ENCODE measurements around the gene ILDR1.

DNA sequence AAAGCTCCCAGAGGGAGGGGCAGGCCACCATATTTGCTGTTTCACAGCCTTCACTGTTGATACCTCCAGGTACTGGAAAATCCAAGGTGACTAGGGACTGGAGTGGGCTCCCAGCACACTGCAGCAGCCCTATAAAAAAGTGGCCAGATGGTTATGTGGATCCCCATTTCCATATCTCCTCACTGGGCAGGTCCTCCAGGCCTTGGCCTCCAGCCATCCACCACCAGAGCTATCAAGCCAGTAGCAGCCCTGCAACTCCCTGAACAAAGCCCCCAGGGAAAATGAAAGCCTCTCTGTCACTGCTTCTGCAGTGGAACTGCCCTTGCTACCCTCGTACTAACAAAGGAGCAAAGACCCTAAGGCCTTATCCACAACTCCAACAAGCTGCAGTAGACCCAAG, 58.4 kb downstream of the ILDR1 start:
- TF ChIP-seq, protein P1, sequence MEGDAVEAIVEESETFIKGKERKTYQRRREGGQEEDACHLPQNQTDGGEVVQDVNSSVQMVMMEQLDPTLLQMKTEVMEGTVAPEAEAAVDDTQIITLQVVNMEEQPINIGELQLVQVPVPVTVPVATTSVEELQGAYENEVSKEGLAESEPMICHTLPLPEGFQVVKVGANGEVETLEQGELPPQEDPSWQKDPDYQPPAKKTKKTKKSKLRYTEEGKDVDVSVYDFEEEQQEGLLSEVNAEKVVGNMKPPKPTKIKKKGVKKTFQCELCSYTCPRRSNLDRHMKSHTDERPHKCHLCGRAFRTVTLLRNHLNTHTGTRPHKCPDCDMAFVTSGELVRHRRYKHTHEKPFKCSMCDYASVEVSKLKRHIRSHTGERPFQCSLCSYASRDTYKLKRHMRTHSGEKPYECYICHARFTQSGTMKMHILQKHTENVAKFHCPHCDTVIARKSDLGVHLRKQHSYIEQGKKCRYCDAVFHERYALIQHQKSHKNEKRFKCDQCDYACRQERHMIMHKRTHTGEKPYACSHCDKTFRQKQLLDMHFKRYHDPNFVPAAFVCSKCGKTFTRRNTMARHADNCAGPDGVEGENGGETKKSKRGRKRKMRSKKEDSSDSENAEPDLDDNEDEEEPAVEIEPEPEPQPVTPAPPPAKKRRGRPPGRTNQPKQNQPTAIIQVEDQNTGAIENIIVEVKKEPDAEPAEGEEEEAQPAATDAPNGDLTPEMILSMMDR (IDR thresholded peaks at IDR 0.05; ENCODE audit: poor library complexity, severe bottlenecking) = no peak
- TF ChIP-seq RAD21 (conservative IDR thresholded peaks at IDR 0.05) = no peak
- no peak for TF ChIP-seq EZH2 (IDR thresholded peaks at IDR 0.05; ENCODE audit: borderline replicate concordance, insufficient read depth, low read length, poor library complexity, severe bottlenecking)
- TF ChIP-seq SMC3 (conservative IDR thresholded peaks at IDR 0.05; ENCODE audit: poor library complexity) = no peak

Data from neural cell (in vitro differentiated cells).